Measurements from ENCODE around the gene SDC1. TPM values are rescaled to one million over a fixed set of nuclear protein-coding genes. Genes with fewer than 3 reads are reported as not detected.

The SDC1 gene
- total RNA-seq, 4 donors from 2014 or later, result 25.6 to 343 (median 197) TPM

GRCh38 chr2:20214566-20215182 is 10.3 kb downstream of the SDC1 start:
- peak overlapping the region in 3 of 4 donors; percentile 65 to 90 (median 80) for H3K27ac ChIP-seq
- no peaks in the 10 kb centered on the region for H3K36me3 ChIP-seq
- peak overlapping the region in 1 of 4 donors; percentile 26 for H3K4me3 ChIP-seq
- no peak for DNase-seq
- no peaks in the 10 kb centered on the region for H3K9me3 ChIP-seq
- no peaks in the 10 kb centered on the region for H3K27me3 ChIP-seq
- TF ChIP-seq CTCF (IDR thresholded peaks at IDR 0.05) (no peak), POLR2A (IDR thresholded peaks at IDR 0.05) (no peak)
- H3K4me1 ChIP-seq, result peaks cover 0 to 48% (median 9%) of the 10 kb centered on the region in 4 donors

GRCh38 chr2:20213651-20214565 is 11.0 kb downstream of the SDC1 start:
- Histone ChIP-seq H3K27me3 (no peaks in the 10 kb centered on the region), H3K4me1 (peaks cover 0 to 51% (median 9%) of the 10 kb centered on the region in 4 donors), H3K4me3 (no peak overlapping the region), H3K36me3 (no peaks in the 10 kb centered on the region), H3K9me3 (no peaks in the 10 kb centered on the region), H3K27ac (peak overlapping the region in 3 of 4 donors; percentile 65 to 90 (median 80))
- TF ChIP-seq CTCF (IDR thresholded peaks at IDR 0.05), result no peak
- peak in 1 of 2 donors; percentile 42 for TF ChIP-seq POLR2A (IDR thresholded peaks at IDR 0.05)
- DNase-seq, result peak in 1 of 3 donors; percentile 48

- H3K27me3 ChIP-seq, result no peaks in the 10 kb centered on the region
- TF ChIP-seq POLR2A (IDR thresholded peaks at IDR 0.05) (no peak), CTCF (IDR thresholded peaks at IDR 0.05) (no peak)
- peak in 2 of 3 donors; percentile 64 to 66 for DNase-seq
- no peaks in the 10 kb centered on the region for H3K9me3 ChIP-seq
- peak overlapping the region in 2 of 4 donors; percentile 80 to 90 for H3K27ac ChIP-seq
- no peaks in the 10 kb centered on the region for H3K36me3 ChIP-seq
- no peak overlapping the region for H3K4me3 ChIP-seq
- peaks cover 0 to 59% (median 9%) of the 10 kb centered on the region in 4 donors for H3K4me1 ChIP-seq
Observed at GRCh38 chr2:20212871-20213503, 11.9 kb downstream of the SDC1 start.

GRCh38 chr2:20212459-20212870 is 12.5 kb downstream of the SDC1 start:
- Histone ChIP-seq H3K27ac (peak overlapping the region in 2 of 4 donors; percentile 80 to 90), H3K9me3 (no peaks in the 10 kb centered on the region), H3K36me3 (no peaks in the 10 kb centered on the region), H3K4me3 (no peak overlapping the region), H3K4me1 (peaks cover 0 to 64% (median 11%) of the 10 kb centered on the region in 4 donors), H3K27me3 (no peaks in the 10 kb centered on the region)
- DNase-seq, result no peak
- TF ChIP-seq CTCF (IDR thresholded peaks at IDR 0.05) (no peak), POLR2A (IDR thresholded peaks at IDR 0.05) (no peak)

- H3K9me3 ChIP-seq, result no peaks in the 10 kb centered on the region
- TF ChIP-seq CTCF (IDR thresholded peaks at IDR 0.05) (no peak), POLR2A (IDR thresholded peaks at IDR 0.05) (no peak)
- no peaks in the 10 kb centered on the region for H3K36me3 ChIP-seq
- peaks cover 0 to 69% (median 12%) of the 10 kb centered on the region in 4 donors for H3K4me1 ChIP-seq
- no peaks in the 10 kb centered on the region for H3K27me3 ChIP-seq
- H3K4me3 ChIP-seq, result no peak overlapping the region
- DNase-seq, result no peak
- peak overlapping the region in 1 of 4 donors; percentile 90 for H3K27ac ChIP-seq
Observed at GRCh38 chr2:20211860-20212458, 13.0 kb downstream of the SDC1 start.
